ENCODE measurements around the gene FGF12.
A peak's percentile ranks its signal among the peaks of the same experiment; 100 is the strongest.

FGF12 gene

DNA sequence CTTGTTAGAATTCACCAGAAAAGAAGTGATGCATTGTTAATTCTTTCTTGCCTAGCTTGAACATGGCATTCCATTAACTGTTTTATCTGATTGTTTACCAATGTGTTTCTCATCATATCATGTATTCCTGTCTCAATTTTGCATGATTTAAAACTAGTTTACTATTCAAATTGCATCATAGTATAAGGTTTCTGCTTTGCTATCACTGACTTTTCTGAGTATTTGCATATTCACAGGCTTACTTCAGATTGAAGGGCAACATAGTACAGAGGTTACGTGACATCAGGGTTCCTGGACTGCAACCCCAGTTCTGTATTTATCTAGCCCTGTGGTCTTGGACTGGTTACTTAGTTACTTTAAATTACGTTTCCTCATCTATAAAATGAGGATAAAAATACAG, 561.8 kb downstream of the FGF12 start:
- no peak overlapping the region for H3K4me3 ChIP-seq (ENCODE audit: low read length)
- TF ChIP-seq, protein P1, sequence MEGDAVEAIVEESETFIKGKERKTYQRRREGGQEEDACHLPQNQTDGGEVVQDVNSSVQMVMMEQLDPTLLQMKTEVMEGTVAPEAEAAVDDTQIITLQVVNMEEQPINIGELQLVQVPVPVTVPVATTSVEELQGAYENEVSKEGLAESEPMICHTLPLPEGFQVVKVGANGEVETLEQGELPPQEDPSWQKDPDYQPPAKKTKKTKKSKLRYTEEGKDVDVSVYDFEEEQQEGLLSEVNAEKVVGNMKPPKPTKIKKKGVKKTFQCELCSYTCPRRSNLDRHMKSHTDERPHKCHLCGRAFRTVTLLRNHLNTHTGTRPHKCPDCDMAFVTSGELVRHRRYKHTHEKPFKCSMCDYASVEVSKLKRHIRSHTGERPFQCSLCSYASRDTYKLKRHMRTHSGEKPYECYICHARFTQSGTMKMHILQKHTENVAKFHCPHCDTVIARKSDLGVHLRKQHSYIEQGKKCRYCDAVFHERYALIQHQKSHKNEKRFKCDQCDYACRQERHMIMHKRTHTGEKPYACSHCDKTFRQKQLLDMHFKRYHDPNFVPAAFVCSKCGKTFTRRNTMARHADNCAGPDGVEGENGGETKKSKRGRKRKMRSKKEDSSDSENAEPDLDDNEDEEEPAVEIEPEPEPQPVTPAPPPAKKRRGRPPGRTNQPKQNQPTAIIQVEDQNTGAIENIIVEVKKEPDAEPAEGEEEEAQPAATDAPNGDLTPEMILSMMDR (conservative IDR thresholded peaks at IDR 0.05; ENCODE audit: low read length) = no peak
- no peak for DNase-seq (ENCODE audit: low read depth)

DNA sequence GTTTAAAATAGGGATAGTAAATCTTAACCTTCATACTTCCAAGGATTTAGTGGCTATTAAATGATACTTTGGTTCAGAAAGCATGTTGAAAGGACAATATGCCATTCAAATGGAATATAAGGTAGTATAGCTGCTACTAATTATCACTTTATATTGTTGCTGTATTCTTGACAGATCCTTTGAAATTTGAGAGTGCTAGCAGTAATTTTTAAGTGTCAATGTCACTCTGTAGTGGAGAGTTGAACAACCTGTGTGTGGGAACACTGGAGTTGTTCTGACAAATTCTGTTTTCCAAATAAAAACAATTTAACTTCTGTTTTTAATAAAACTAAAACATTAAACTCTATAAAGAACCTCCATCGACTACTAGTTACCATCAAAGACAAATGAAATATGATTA, 565.7 kb downstream of the FGF12 start:
- TF ChIP-seq, protein P1 (conservative IDR thresholded peaks at IDR 0.05; ENCODE audit: low read length) = no peak
- no peak for DNase-seq (ENCODE audit: low read depth)
- H3K4me3 ChIP-seq (ENCODE audit: low read length) = no peak overlapping the region

DNA sequence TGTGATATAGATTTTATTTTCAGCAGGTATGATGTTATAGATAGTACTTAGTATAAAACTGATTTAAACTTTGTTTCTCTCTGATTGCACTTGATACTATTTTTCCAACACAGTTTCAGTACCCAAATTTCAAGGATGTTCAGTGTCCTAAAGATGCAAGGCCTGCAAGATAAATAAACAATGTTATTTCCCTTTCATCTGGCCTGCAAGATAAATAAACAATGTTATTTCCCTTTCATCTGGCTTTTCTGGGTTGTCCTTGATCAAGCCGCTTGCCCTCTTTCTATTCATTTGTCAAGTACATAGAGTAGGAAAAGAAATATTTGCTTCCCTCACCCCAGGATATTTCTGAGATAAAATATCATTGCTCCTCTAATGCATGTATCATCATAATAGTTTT, 571.0 kb downstream of the FGF12 start:
- TF ChIP-seq, protein P1 (conservative IDR thresholded peaks at IDR 0.05; ENCODE audit: low read length) = no peak
- no peak overlapping the region for H3K4me3 ChIP-seq (ENCODE audit: low read length)
- no peak for DNase-seq (ENCODE audit: low read depth)

DNA sequence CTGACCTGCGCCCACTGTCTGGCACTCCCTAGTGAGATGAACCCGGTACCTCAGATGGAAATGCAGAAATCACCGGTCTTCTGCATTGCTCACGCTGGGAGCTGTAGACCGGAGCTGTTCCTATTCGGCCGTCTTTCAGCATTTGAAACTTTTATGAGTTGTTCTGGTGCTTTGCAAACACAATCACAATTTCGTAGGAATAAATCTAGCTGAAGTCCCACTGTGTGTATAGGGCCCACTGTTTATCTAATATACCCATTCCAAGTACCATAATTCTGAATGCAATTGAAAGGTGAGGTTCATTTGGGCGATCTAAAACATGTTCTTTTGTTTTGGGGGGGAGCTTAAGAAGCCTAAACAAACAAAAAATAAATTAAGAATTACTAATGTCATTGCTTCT, 572.1 kb downstream of the FGF12 start:
- no peak for DNase-seq (ENCODE audit: low read depth)
- H3K4me3 ChIP-seq (ENCODE audit: low read length) = no peak overlapping the region
- TF ChIP-seq, protein P1 (conservative IDR thresholded peaks at IDR 0.05; ENCODE audit: low read length) = no peak

DNA sequence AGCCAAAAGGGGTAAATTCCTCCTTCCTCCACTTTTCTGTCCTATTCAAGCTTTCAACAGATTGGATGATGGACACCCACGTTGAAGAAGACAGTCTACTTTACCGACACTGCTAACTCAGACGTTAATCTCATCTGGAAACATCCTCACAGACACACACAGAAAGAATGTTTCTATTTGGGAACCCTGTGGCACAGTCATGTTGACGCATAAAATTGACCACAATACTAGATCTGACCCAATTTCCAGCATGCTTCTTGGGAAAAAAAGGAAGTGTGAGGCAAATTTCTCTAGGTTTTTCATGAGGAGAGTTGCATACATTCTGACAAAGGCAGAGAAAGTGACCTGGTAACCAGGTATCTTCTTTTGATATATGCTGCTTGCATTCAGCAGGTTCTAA, 594.1 kb downstream of the FGF12 start:
- DNase-seq (ENCODE audit: low read depth) = no peak
- H3K4me3 ChIP-seq (ENCODE audit: low read length) = no peak overlapping the region
- TF ChIP-seq, protein P1 (conservative IDR thresholded peaks at IDR 0.05; ENCODE audit: low read length) = no peak

DNA sequence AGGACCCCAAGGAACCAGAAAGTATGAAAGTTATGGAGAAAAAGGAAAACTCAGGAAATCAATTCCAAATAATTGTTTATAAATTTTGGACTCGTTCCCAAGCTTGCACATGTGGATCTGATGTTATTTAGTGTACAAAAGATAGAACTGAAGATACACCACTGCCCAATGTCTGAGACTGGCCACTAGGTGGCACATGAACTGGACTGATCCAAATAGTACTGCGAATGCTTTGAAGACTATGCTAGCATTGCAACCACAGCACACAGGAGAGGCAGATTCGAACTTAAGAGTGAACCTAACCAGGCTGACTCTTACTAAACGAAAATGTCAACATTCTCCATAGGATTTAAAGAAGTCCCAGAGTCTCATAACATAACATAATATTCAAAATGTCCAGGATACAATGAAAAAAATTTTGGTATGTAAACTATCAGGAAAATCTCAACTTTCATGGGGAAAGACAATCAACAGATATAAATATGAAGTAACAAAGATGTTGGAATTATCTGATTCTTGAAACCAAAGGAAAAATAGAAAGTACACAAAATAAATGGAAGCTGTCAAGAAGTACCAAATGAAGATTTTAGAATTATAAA, 596.7 kb downstream of the FGF12 start:
- DNase-seq (ENCODE audit: low read depth) = peak; percentile 6
- TF ChIP-seq, protein P1 (conservative IDR thresholded peaks at IDR 0.05; ENCODE audit: low read length) = peak; percentile 37
- H3K4me3 ChIP-seq (ENCODE audit: low read length) = no peak overlapping the region

DNA sequence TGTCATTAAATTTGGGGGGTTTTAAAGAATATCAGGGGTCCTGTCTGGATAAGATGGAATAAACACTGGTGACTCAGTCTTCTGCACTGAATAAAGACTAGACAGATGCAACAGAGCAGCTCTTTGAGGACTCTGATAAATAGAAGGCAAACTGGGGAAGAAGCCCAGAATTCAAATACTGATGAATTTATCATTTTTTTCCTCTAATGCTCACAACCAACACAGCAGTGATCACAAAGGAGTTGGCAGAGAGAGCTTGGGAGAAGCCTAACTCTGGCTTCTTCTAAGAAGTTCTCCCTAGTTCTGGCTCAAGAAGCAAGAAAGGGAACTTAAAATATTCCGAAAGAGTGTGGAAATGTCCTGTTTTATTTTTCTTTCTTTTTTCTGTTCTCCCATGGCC, 597.8 kb downstream of the FGF12 start:
- DNase-seq (ENCODE audit: low read depth) = no peak
- TF ChIP-seq, protein P1 (conservative IDR thresholded peaks at IDR 0.05; ENCODE audit: low read length) = no peak
- no peak overlapping the region for H3K4me3 ChIP-seq (ENCODE audit: low read length)
